ENCODE results near the gene CFAP141.

The CFAP141 gene

DNA sequence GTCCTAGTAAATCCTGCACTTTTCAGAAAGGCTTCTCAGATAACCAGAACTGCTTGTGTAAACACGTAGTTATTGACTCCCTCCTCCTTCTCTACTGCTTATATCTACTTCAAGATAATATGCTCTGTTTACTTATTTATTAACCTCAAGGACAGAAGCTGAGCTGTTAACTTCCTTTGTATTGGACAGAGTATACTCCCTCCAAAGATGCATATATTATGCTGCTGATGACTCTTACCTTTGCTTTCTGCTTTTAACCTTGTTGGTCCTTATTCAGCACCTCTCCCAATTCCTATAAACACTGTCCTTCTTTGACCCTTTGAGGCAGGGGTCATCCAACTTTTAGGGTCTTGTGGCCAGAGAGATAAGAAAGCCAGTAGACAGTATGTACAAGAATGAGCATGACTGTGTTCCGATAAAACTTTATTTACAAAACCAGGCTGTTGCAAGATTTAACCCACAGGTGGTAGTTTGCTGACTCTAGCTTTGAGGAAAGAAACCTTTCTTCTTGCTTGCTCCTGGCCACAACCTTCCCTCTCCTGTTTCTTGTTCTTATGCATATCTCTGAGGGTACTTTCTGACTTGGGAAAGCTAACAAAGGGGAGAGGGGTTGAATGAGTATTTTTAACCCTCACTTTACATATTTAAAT is 19.2 kb downstream of the CFAP141 start:
- Mint-ChIP-seq H3K27me3 (peaks cover 3% of the 10 kb centered on the region), H3K9me3 (no peaks in the 10 kb centered on the region), H3K36me3 (peaks cover 7% of the 10 kb centered on the region), H3K4me3 (no peak overlapping the region), H3K27ac (no peak overlapping the region), H3K4me1 (peaks cover 11% of the 10 kb centered on the region)
- ATAC-seq, result no peak

DNA sequence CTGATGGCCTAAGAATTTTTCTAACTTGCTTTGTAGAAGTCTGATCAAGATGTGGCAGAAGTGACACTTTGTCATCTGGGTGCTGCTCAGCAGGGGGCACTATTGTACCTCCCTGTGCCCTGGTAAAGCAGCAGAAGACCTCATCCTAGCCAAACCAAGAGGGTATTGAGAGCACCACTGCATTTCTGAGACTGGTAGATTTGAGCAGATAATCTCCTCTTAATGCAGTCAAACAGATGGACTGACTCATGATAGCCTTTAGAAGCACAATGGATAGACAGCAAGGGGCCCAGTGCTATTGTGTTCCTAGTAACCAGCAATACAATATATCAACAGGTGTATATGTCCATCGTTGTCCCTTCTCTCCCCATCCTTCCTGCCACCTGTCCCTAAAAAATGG is 20.0 kb downstream of the CFAP141 start:
- ATAC-seq, result no peak
- Mint-ChIP-seq H3K27me3 (no peaks in the 10 kb centered on the region), H3K36me3 (peaks cover 15% of the 10 kb centered on the region), H3K27ac (no peak overlapping the region), H3K9me3 (no peaks in the 10 kb centered on the region), H3K4me1 (peaks cover 17% of the 10 kb centered on the region), H3K4me3 (no peak overlapping the region)

DNA sequence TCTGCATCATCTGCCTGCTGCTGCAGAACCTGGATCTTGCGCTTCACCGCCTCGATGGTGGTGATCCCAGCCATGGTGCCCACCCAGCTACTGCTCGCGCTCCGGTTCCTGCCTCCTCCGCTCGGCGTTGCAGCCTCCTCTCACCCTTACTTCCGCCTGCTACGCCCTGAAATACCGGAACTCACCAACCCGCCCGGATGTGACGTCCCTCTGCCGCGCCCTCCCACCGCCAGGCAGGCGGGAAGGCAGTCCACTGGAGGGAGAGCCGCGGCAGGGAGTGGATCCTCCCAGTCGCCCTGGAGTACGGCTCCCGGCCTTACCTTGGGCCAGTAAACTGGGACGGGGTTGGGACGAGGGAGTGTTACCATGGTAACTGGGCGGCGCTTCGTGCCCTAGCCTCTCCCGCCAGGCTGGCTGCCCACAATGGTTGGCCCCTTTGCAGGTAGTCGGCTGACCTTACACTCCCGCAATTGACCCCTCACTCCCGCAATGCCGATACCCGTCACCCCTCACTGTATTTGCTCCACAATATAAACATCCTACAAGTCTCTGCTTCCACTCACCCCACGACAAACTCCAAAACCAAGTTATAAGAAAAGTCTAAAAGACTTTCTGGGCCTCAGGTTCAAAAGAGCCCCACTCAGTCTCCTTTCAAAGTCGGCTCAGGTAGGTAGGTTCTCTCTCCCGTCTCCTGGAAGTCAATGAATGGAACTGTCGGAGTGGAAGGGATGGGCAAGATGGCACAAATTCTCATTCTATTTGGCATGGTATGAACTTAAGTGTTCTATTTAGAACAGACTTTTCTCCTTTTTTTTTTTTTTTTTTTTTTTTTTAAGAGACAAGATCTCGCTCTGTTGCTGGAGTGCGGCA is 22.9 kb downstream of the CFAP141 start:
- H3K9me3 Mint-ChIP-seq, result no peaks in the 10 kb centered on the region
- H3K36me3 Mint-ChIP-seq, result peaks cover 26% of the 10 kb centered on the region
- peaks cover 45% of the 10 kb centered on the region for H3K4me1 Mint-ChIP-seq
- peak overlapping the region; percentile 86 for H3K4me3 Mint-ChIP-seq
- peak overlapping the region; percentile 92 for H3K27ac Mint-ChIP-seq
- peak; percentile 90 for ATAC-seq
- H3K27me3 Mint-ChIP-seq, result no peaks in the 10 kb centered on the region

DNA sequence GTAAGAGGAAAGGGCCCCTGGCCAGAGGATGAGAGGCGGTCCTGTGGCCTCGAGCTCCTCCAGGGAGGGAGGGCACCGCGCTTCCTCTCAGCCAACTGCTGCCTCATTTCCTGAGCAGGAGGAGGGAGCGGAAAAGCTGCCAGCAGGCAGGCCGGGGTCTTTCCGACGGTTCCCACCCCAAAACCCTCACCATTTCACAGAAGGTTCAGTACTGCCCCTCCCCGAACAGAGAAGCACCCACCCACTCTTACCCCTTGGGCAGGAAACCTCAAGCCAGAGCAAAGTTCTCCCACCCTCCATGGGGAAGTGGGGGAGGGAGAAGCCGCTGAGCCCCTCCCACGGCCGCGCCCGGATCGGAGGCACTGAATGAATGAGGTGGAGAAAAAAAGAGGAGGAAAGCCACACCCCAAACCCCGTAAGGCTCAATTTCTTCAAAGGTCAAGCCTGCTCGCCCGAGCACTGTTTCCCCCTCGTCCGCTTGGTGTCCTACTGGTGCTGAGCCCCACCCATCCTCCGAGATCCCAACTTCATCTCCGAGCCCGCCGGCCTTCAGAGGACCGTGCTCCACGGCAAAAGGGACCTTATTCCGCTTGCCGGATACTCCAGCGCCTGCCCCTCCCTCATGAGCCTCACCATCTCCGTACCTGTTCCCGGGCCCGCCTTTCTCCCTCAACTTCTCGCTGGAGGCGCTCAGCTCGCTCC is 23.6 kb downstream of the CFAP141 start:
- H3K27me3 Mint-ChIP-seq, result no peaks in the 10 kb centered on the region

DNA sequence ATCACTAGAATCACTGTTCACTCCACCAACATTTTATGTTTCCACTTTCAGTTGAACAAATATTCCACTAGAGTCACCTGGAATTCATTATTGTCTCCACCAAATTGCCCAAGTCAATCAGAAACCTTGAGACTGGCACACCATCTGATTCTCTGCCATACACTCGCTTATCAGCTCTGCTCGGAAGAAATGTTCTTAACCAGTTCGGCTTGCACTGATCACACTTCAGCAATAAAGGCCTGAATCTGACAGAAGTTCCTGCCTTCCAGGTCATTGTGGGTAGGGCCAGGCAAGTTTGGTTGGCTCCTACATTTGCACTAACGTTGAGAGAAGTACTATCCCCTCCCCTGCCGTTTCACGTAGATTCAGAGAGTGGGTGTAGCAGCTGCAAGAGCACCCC is 24.2 kb downstream of the CFAP141 start:
- H3K4me1 Mint-ChIP-seq, result peaks cover 59% of the 10 kb centered on the region
- no peaks in the 10 kb centered on the region for H3K9me3 Mint-ChIP-seq
- H3K36me3 Mint-ChIP-seq, result peaks cover 37% of the 10 kb centered on the region
- no peak for ATAC-seq
- no peaks in the 10 kb centered on the region for H3K27me3 Mint-ChIP-seq
- H3K4me3 Mint-ChIP-seq, result peak overlapping the region; percentile 86
- H3K27ac Mint-ChIP-seq, result peak overlapping the region; percentile 92

More for the DNA sequence above, 23.6 kb downstream of the CFAP141 start:
- peak; percentile 85 for ATAC-seq
- Mint-ChIP-seq H3K9me3 (no peaks in the 10 kb centered on the region), H3K36me3 (peaks cover 32% of the 10 kb centered on the region), H3K4me1 (peaks cover 53% of the 10 kb centered on the region), H3K27ac (peak overlapping the region; percentile 92), H3K4me3 (peak overlapping the region; percentile 86)

DNA sequence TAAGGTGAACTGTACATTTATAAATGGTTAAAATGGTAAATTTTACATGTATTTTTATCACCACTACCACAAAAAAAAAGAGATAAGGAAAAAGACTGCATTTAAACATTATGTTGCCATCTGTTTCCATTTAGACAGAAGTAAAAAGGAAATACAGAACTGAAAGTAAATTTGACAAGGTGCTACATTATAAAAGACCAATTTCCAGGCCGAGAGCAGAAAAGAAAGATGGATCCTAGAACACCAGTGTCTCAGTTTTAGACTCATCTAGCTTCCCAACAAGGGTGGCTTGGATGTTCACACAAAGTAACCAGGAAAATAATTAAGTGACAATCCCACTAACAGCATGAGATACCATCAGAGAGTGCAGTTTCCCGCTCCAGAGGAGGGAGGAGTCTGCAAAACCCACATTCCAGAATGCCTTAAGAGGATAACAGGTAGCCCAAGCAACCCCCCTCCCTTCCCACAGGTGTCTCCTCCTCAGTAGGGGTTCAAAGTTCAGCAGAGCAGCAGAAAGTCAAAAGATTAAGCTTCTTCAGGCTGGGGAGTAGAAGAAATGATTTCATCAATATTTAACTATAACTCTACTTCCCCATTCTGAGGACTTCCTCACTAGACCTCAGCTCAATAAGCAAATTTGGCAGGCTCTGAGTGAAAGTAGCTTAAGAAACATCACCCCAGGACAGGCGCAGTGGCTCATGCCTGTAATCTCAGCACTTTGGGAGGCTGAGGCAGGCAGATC is 26.0 kb downstream of the CFAP141 start:
- Mint-ChIP-seq H3K4me3 (peak overlapping the region; percentile 86), H3K4me1 (peaks cover 75% of the 10 kb centered on the region), H3K36me3 (peaks cover 51% of the 10 kb centered on the region), H3K27me3 (no peaks in the 10 kb centered on the region), H3K27ac (peak overlapping the region; percentile 92), H3K9me3 (no peaks in the 10 kb centered on the region)
- peak; percentile 62 for ATAC-seq

DNA sequence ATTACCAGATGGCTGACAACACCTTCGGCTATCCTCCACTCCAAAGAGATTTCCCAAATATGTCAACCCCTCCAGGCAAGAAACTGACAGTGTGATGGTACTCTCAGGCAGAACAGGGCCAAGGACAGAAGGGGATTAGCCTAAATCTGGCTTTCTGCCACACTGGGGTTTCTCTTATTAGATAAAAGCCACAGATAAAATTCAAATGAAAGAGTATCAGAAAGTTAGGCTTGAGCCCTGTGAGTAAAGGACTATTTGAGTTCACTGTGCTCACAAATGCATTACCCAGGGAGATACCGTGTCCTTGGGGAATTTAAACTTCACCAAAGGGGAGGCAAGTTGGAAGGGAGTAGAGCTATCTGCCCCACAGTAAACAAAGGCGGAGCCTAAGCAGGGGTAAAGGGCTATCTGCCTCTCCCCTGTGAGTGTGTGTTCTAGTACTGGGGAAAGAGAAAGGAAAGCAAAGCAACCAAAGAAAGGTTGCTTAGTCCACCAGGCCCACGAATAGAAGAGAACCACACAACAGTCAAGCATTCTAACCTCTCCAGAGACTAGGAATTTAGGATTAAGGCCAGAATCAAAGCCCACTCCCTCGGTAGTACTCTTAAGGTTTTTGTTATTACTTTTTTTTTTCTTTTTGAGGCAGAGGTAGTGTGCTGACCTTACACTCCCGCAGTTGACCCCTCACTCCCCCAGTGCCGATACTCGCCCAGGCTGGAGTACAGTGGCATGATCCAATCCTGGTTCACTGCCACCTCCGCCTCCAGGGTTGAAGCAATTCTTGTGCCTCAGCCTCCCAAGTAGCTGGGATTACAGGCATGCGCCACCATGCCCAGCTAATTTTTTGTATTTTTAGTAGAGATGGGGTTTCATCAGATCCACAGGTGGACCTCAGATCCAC is 27.0 kb downstream of the CFAP141 start:
- no peak for ATAC-seq
- peak overlapping the region; percentile 92 for H3K27ac Mint-ChIP-seq
- peak overlapping the region; percentile 86 for H3K4me3 Mint-ChIP-seq
- H3K4me1 Mint-ChIP-seq, result peaks cover 82% of the 10 kb centered on the region
- peaks cover 61% of the 10 kb centered on the region for H3K36me3 Mint-ChIP-seq
- no peaks in the 10 kb centered on the region for H3K9me3 Mint-ChIP-seq
- H3K27me3 Mint-ChIP-seq, result no peaks in the 10 kb centered on the region

DNA sequence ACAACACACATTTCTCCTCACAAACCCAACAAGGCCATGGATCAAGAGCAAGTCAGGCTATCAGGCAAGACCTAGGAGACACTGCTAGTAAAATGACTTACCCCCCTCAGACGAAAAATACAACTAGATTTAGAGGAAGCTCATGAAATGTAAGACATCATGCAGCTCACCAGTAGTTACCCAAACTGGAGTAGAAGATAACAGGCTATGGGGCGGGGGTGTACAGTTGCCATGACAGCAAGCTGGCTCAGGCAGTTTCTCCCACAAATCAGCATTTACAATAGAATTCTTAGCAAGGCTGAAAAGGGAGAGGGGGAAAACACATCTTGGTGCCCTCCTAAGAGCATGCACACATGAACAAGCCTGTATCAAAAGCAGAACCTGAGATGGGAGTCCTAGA is 28.1 kb downstream of the CFAP141 start:
- H3K4me1 Mint-ChIP-seq, result peaks cover 76% of the 10 kb centered on the region
- H3K27me3 Mint-ChIP-seq, result no peaks in the 10 kb centered on the region
- ATAC-seq, result no peak
- peak overlapping the region; percentile 46 for H3K4me3 Mint-ChIP-seq
- H3K36me3 Mint-ChIP-seq, result peaks cover 62% of the 10 kb centered on the region
- H3K27ac Mint-ChIP-seq, result peak overlapping the region; percentile 66
- no peaks in the 10 kb centered on the region for H3K9me3 Mint-ChIP-seq

DNA sequence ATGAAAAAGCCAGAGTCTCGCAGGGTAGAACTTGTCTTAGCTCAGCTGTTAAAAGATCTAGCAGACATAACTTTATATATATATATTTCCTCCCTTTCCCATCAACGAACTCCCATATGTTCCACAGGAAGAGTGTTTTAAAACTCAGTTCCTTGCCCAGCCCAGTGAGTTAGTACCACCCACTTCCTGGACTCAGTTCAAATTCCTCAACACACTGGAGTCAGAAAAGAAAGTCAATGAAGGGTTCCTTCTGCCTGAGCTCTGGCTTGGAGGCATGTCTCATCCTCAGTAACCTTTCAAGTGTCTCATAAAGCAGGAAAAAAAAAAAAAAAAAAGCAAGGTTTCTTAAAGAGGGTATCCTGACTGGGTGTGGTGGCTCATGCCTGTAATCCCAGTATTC is 29.8 kb downstream of the CFAP141 start:
- Mint-ChIP-seq H3K4me1 (peaks cover 77% of the 10 kb centered on the region), H3K9me3 (no peaks in the 10 kb centered on the region), H3K27me3 (no peaks in the 10 kb centered on the region), H3K36me3 (peaks cover 67% of the 10 kb centered on the region), H3K27ac (no peak overlapping the region), H3K4me3 (no peak overlapping the region)
- no peak for ATAC-seq

DNA sequence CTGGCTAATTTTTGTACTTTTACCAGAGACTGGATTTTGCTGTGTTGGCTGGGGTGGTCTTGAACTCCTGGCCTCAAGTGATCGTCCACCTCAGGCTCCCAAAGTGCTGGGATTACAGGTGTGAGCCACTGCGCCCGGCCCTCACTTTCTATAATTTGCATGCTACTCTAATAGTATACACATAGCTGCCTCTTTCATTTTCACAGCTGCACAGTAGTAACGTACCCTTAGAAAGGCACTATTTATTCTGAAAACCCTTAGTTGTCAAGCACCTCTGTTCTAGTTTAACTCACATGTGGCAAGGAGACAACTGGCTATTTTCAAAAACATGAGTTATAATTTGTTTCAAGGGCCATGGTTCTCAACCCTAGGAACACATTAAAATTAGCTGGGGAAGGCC is 31.5 kb downstream of the CFAP141 start:
- no peaks in the 10 kb centered on the region for H3K9me3 Mint-ChIP-seq
- H3K27ac Mint-ChIP-seq, result peak overlapping the region; percentile 42

DNA sequence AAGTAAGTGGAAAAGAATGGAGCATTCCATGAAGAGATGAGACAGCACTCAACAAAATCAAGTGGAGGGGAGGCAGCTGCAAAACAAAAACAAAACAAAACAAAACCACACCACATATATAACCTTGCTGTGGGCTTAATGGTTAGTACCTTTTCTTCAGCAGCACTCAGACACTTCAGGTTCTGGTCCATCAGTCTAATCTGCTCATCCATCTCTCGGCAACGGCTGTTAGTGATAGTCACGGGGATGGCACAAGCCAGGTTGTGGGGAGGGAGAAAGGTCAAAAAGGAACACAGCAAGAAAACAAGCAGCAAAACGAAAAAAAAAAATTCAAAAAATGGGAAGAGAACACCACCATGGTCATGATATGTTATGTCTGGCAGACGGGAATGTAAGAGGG is 34.3 kb downstream of the CFAP141 start:
- H3K9me3 Mint-ChIP-seq, result no peaks in the 10 kb centered on the region
- H3K4me1 Mint-ChIP-seq, result peaks cover 49% of the 10 kb centered on the region

More for the DNA sequence above, 31.5 kb downstream of the CFAP141 start:
- Mint-ChIP-seq H3K4me1 (peaks cover 71% of the 10 kb centered on the region), H3K27me3 (no peaks in the 10 kb centered on the region), H3K36me3 (peaks cover 73% of the 10 kb centered on the region), H3K4me3 (no peak overlapping the region)
- ATAC-seq, result no peak

DNA sequence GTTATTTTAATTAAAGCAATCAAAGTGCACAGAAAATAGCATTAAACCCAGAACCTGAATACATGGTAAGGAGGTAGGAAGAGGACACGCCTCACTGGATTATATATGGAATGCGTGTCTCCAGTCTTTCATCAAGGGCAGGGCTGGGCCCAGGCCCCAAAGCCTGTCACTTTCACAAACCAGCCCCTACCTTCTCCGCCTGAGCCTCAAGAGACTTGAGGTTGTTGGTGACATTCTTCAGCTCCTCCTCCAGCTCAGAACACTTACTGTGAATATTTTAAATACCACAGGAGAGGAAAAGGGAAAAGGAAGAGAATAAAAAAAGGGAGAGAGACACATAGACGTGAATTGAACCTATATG is 34.9 kb downstream of the CFAP141 start:
- H3K36me3 Mint-ChIP-seq, result peaks cover 83% of the 10 kb centered on the region
- no peak overlapping the region for H3K4me3 Mint-ChIP-seq
- peaks cover 42% of the 10 kb centered on the region for H3K4me1 Mint-ChIP-seq
- no peak for ATAC-seq
- no peaks in the 10 kb centered on the region for H3K9me3 Mint-ChIP-seq
- H3K27me3 Mint-ChIP-seq, result no peaks in the 10 kb centered on the region
- peak overlapping the region; percentile 46 for H3K27ac Mint-ChIP-seq

More for the DNA sequence above, 34.3 kb downstream of the CFAP141 start:
- H3K36me3 Mint-ChIP-seq, result peaks cover 79% of the 10 kb centered on the region
- no peak for ATAC-seq
- peak overlapping the region; percentile 46 for H3K27ac Mint-ChIP-seq
- no peaks in the 10 kb centered on the region for H3K27me3 Mint-ChIP-seq
- H3K4me3 Mint-ChIP-seq, result no peak overlapping the region

DNA sequence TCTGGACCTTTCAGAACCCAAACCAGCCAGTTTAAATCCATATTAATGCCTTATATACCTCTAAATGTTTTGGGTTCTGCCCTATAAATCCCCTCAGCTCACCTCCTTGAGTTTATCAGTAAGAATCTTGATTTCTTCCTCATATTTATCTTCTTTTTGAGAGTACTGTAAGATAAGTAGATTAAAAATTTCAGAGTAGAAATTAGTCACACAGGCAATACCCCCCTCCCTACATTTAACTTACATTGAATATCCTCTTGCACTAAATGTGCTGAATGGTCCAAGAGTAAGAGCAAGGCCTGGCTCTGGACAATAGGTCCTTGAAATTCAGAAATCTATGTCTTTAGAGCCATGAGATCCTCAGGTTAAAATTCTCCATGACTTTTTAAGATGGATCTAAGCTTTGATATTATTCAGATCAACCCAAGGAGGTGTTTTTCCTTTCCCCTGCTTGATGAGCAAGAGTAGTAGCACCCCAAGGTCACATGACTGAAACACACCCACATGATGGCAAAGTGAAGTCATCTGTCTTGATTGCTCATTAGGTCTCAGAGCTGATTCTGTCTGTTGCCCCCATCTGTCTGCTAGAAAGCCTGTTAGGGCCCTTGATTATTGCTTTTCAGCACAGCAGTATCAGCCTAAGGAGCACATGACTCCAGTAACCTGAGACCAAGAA is 35.4 kb downstream of the CFAP141 start:
- H3K36me3 Mint-ChIP-seq, result peaks cover 83% of the 10 kb centered on the region
- no peaks in the 10 kb centered on the region for H3K27me3 Mint-ChIP-seq
- H3K27ac Mint-ChIP-seq, result peak overlapping the region; percentile 46
- peaks cover 37% of the 10 kb centered on the region for H3K4me1 Mint-ChIP-seq
- no peak overlapping the region for H3K4me3 Mint-ChIP-seq
- peak; percentile 73 for ATAC-seq
- H3K9me3 Mint-ChIP-seq, result no peaks in the 10 kb centered on the region

DNA sequence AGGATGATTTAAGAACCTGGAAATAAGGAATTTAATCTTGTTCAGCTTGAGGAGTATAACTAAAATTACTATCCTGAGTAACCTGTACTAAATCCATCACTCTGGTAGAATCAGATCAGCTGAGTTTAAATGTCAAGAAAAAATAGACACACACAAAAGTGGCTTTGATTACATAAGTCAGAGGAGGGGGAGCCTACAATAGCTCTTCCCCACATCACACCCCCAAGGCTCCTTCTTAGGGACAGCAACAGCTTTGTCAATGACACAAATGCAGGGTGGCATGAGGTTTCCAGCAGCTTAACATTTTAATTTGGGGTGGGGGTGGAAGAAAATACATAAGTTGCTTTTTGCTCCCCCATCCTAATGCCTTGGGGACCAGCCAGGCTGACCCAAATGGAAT is 38.7 kb downstream of the CFAP141 start:
- Mint-ChIP-seq H3K36me3 (peaks cover 91% of the 10 kb centered on the region), H3K27ac (no peak overlapping the region), H3K4me3 (no peak overlapping the region), H3K4me1 (peaks cover 35% of the 10 kb centered on the region), H3K27me3 (no peaks in the 10 kb centered on the region), H3K9me3 (no peaks in the 10 kb centered on the region)
- ATAC-seq, result no peak

Data from stimulated activated memory B cell treated with anti-CD40 and anti-IgM and Interleukin-4, amounts not matched to agents 10 μg/mL and 1 μg/mL and 100 μg/mL, for 72 hours (primary cell).